Measurements from ENCODE around the gene SENP1.

Gene SENP1

DNA sequence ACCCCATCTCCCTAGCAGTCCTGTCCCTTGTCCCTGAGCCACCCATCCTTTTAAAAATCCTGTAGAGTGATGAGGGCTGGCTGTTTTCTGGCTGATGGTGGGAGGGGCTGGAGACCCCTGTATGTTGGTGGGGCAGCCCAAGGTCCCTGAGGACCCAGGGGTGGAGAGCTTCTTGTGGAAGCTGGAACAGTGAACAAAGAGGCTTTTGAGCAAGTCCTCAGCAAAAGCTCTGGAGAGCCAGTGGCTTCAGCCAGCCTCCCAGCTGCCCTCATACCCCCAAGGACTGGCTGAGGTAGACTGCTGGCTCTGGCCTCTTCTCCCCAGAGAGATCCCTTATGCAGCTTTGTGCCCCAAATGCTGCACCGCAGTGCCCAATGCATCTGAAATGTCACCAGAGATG lies 72.4 kb downstream of the SENP1 start:
- no peak for FAIRE-seq

DNA sequence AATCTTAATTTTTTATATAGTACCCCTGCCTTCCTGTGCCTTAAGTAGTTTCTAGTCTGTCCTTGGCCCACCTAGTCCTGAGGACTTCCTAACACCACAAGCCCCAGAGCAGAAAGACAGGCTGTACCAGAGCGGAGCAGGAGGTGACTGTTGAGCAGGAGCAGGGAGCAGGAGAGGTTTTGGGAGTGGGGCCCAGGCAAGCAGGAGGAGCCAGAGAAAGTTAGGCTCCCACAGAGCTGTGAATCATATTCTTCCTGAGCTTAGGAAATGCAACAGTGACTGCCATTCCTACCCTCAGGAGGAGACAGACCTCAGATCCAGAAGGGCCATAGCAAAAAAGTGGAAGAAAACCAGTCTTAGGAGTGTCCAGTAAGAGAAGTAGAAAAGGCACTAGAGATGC lies 73.3 kb downstream of the SENP1 start:
- FAIRE-seq = no peak

DNA sequence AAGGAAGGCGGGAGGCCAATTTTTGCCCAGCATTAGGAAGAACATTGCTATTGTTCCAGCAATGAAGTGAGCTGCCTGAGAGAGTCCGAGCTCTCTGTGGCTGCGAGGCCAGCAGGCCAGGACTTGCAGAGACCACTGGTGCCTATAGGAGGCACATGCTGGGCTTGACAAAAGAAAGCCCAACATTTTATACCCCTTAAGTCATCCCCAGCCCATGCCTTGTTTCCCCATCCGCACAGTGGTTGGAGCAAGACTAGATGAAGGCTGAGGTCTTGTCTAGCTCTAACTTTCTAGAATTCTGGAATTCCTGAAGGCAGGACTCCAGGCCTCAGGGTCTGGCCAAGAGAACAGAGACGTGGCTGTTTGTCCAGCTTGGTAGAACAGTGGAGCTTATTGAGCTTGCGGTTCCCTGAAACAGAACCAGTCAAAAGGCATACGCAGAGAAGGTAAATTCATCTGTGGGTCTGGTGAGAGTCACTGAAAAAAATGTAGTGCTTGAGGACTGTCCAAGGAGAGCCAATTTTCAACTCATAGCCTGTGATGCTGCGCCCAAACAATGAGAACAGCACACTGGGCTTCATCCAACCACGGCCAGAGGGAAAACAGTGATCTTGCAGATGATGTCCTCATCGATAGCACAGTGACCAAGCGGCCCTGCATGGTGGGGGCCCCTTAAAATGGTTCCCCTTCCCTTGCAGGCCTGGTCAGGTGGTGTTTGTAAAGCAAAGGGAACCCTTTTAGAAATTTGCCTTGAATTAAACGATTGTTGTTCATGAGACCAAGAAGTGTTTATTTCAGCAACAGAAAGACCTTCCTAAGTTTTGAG lies 74.5 kb downstream of the SENP1 start:
- no peak for FAIRE-seq

DNA sequence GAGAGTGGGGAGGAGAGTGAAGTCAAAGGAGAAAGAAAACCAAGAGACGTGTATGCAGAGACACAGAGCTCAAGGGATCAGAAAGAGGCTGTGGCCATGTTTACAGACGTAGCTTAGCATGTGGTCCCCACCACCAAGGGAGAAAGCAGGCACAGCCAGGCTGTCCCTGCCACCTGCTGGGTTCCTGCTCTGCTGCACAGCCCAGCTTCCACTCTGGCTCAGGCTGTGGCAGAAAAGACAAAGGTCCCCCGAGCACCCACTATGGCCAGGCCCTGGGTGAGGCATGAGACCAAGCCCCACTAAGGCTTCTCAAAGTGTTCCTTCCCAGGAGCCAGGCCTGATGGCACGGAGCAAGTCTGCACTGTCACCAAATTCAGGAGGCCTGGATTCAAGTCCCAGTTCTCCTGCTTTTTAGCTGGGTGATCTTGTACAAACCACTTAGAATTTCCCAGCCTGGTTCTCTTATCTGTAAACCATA lies 75.7 kb downstream of the SENP1 start:
- FAIRE-seq = no peak

DNA sequence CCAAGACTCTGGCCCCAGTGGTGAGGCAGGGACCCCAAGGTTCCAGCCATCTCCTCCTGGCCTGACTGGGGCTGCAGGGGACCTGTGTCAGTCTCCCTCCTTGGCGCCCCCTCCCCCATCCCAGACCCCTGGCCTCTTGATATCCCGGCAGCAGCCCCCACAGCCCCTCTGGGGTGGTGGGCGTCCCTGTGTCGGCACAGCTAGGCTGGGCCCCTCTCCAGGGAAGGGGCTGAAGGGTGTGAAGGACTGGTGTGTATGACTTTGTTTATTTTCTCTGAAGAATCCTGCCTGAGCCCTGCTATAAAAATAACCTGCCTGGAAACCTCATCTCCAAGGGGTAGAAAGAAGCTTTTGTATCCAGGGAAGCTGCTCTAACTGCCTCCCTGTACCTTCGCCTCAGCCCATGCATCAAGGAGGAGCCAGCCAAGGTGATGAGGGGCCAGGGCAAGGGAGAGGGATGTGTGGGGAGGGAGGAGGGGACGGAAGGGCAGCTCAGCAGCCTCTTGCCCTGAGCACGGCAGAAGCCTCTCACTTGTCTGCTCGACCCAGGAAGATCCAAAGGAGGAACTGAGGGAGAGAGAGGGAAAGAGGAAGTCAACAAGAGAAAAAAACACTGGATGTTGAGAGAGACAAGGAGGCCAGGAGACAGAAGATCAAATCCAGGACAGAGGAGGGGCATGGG lies 76.2 kb downstream of the SENP1 start:
- no peak for FAIRE-seq

DNA sequence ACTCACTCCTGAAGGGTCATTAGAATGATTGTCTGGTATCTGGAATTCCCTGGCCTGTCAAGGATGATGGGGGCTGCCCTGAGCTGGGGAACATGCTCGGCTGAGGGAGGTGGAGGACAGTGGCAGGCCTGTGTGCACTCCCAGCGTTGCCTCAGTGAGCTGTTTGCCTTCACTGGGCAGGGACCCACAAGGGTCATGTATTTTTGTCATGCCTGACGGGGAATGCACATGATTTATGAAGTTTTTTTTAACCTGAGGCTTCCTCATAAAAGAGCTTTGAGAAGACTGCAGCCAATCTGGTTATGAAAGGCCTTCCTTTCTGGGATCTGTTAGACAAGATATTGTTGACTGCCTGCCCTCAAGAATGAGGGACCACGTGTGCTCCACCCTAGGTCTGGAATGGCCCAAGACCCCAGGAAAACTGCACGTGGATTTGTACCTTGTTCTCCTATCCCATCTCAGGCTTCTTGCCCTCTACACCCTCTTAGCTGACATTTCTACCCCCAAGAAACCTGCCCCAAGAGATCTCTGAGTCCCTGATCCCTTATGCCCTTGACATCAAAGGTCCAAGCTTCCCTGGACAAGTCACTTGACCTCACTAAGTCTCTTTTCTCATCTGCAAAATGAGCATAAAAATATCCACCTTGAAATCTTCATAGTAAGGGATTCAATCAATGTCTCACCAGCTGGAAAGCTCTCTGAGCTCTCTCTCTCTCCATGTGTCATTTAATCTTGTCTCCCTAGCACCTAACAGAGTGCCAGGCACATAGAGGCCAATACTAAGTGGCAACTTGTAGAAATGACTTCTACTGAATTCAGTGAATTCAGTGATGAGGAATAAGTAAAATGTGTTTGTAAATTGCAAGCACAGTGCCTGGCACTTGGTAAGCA lies 77.1 kb downstream of the SENP1 start:
- FAIRE-seq = no peak

DNA sequence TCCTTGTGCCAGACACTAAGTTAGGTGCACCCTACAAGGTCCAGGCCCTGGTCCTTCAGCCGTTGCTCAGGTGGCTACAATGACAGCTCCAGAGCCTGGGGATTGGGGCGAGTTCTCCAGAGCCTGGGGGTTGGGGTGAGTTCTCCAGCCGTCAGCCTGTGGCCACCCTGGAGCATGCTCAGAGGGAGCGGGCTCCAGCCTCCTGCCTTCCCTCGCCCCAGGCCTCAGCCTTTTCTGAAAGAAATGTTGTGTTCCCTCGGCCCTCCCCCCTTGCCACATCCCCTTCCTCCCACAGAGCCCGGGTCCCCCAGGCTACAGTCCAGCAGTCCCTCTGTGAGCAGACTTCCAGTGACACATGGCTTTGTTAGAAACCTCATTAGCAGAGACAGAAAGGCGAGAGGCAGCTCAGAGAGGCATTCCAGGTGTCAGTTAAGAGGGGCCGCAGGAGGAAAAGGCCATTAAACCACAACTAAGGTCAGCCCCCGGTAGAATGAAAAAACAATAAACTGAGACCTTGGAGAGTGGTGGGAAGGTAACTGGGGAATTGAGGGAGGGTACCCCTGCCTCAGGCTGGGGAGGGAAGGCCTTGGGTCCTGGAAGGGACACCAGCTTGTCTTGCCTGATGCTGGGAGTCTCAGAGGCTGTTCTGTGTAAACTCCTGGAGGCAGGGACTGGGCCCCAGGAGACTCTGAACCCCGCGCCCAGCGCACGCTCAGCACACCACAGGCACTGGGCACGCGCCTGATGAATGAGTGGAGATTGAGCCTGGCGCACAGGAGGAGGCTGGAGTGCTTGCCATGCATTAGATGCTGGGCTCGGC lies 78.5 kb downstream of the SENP1 start:
- FAIRE-seq = no peak

DNA sequence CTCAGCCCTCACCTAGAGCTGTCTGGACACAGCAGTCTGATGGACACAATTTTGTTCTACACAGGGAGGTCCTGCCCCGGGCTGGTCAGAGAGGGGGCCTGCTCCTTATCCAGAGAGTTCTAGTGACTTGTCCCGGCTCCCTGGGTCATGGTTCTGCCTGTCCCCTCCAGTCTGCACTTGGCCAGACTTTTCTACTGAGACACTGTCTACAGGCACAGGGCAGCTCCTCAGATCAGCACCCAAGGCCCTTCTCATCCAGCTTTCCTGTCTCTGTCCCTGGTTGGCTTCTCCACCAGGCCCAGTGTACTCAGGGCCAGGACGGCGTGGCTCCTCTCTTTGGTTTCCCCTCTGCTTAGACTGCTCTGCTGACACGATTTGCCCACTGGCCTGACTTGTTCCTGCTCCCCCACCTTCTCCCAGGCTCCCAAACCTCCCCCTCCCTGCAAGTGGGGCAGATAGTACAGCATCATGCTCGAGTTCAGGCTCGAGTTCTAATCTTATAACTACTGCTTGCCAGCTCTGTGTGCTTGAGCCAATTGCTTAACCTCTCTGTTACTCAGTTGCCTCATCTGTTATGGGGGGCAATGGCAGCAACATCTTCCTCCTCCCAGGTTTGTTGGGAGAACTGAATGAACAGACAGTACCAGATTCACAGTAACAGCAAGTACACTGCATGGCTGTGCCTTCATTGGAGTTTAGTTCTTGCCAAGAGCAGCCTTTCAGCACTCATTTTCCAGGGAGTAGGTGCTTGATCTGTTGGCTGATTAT lies 79.6 kb downstream of the SENP1 start:
- no peak for FAIRE-seq

DNA sequence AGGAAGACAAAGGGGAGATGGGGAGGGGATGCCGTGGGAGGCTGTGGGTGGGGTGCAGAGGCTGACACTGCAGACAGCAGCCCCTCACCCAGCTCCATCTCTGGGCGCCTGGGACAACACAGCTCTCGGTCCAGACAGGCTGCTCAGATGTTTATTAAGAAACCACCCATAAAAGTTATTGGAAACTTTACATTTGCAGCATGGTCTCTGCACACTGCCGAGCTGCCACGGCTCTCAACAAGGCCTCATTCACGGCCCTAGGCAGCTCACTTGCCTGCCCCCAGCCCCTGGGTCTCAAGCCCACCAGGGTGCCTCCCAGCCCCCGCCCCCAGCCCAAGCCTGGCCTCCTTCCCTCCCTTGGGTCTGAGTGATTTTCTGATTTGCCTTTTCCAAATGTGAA lies 80.6 kb downstream of the SENP1 start:
- FAIRE-seq = no peak

DNA sequence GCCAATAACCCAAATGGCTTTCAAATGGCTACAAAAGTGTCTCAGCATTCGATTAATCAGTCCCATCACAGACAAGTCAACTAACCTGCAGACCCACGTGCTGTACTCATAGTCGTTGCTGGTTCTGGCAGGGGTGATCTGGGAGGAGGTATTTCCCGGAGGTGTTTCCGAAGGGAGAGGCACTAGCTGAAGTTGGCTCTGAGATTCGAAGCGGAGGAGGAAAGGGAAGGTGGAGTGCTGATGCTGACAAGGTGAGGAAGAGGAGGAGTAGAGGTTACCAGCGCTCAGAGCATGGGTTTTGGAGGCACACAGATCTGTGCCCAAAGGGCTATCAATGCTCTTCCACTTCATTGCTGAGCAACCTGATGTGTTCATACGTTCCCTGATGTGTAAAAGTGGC lies 81.1 kb downstream of the SENP1 start:
- no peak for FAIRE-seq

DNA sequence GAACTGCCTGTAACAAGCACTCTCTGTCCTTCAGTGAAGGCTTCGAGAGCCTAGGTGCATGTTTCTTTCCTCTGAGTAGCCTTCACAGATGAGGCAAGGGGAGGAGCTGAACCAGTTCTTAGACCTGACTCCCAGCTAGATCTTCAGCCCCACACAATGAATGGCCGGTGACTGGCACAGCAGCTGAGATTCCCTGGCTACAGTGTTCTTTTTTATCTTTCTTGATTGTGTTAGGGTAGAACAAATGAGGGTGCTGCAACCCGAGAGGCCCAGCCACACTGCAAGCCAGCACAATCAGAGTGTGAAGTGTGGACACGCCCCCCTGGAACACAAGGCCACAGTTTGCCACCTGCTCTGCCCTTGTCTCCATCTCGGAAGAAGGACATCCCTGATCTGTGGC lies 82.5 kb downstream of the SENP1 start:
- no peak for FAIRE-seq

DNA sequence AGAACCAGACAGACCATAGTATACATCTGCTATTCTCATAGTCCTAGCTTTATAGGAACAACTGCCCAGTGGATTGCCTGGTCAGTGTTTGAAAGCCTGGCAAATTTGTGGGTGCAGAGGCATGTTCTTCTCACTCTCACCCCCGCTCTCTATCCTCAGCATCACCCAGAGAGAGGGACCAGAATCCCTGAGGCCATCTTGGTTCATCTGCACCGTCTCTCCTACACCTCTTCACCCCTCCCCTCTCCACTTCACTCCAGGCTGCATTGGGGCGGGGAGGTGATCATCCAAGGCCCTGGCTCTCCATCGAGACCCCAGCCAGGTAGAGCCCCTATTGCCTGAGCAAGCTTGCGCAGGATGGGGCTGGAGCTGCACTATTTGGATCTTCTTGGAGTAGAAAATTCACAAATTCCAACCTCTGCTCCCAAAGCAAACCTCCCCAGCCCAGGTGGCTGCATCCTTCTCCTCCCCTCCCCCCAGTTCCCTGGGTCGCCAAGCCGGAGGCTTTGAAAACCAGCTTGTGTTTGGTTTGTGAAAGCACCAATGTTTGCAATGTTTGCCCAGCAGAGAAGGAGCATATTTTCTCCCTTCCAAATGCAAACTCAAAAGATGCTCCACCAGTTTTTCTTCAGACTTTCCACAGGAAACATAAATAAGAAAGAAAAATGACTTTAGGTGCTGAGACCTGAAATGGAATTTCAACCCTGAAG lies 83.0 kb downstream of the SENP1 start:
- no peak for FAIRE-seq

DNA sequence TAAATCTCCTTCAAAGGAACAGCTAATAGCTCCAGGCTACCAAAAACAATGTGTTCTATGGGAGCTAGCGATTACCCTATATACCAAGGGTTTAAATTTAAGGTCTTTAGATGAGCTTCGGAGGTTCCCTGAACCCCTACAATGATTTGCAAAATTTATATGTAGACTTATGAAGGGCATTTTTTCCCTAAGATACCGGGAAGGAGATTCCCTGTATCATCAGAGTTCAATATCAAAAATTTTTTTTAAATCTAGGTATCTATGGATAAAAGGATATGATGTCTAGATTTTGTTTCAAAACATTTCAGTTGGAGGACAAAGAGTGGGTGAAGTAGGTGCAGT lies 83.7 kb downstream of the SENP1 start:
- FAIRE-seq = no peak

DNA sequence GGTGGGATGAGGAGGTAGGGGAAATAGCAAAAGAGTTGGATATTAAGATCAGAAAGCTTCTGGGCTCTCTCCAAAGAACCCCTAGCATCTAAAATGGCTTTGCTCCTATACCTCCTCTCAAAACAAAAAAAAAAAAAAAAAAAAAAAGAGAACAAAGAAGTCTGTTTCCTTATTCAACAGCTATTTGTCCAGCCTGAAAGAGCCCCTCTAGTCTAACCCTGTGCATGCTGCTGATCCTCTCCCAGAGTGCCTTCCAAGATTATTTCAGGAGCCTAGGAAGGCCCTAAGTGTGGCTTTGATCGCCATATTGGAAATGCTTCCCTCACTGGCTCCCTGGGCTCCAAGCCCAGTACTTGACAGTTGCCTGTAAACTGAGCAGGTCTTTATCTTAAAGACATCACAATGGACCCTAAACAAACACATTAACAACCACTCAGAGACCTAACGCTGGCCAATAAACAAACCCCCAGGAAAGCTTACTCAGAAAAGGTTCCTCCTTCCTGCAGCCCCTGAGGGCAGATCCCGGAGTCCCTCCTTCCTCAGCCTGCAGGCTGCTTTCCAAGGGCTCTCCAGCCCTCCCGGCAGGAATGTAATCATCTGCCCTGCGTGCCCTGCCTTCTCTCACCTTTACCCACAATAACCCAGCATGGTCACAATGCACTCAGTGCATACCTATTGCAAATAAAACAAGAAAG lies 84.2 kb downstream of the SENP1 start:
- FAIRE-seq = no peak

DNA sequence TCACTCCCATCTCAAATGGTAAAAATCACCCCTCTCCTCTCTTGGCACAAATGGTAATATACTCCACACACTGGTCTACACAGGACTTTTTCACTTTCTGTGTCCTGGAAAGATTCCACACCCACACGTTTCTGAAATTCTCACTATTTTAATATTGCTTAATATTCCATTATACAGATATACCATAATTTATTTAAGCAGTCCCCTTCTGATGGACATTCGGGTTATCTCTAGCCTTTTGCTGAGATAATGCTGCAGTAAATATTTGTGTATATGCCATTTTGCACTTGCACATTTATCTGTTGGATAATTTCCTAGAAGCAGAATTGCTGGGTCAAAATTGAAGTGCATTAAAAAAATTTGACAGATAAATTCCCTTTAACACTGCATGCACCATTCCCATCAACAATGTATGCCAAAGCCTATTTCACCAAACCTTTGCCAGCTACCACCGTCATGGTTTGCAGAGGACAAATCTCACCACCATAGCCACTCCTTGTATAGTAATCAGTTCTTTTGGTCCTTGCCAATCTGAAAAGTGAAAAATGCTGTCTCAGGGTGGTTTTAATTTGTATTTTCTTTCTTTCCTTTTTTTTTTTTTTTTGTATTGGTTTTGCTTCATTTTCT lies 86.1 kb downstream of the SENP1 start:
- FAIRE-seq = no peak

DNA sequence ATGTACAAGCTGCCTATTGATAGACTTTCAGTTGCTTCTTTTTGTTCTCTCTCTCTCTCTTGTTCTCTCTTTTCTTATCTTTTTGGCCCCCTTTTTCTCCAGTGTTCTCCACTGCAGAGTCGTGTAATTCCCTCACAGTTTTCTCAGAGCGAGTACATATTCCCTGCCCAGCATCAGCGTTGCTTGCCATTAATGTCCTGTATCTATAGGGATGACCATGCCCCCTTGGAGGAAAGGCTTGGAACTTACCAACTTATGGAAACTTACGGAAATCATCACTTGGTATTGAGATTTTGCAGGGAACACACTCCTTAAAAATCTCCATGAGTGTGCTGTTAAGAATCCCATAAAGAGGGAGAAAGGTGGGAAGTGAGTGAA lies 87.3 kb downstream of the SENP1 start:
- no peak for FAIRE-seq

DNA sequence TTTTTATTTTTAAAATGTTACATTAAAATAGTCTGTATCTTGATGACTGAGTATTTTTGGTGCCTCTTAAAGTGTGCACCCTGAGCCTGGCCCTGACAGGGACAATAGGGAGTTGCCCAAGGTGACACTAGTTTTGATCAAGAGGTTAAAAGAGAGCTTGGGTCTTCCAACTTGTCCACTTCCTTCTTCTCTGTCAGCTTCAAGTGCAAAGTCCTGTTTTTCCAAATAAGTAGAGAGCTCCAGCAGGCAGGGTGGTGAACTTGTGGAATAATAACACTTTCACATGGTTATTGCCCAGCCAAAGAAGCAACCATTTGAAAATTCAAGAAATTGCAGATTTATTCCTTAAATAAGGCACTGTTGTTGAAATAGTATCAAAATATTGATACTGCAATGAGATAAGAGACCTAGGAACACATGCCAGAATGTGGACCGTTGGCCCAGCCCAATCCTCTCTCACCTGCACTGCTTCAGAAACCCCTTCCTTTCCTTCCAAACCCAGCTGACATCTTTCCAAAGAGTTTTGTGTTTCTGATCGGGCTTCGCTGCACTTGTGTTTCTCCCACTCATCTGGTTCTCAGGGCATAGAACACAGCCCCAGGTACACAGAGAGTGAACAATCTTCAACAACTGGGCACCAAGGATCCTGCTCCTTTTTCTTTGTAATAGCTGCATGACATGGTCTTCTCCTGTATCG lies 87.8 kb downstream of the SENP1 start:
- FAIRE-seq = no peak

DNA sequence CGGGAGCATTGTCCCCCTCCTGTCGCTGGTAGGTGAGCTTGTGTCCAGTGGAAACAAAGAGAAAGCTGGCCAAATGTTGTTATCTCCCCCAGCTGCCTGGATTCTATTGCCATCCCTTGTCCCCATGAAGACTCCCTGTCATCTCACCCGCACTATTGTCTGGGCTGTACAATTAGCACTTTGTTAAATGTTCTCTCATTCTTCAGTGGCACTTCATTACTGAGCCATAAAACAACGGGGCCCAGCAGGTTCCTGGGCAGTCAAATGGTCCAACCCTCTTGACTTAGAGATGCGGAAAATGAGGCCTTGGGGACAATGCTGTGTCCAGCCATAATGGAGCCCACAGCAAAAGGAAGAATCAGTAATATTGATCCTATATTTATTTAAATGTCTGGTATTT lies 88.4 kb downstream of the SENP1 start:
- FAIRE-seq = no peak

DNA sequence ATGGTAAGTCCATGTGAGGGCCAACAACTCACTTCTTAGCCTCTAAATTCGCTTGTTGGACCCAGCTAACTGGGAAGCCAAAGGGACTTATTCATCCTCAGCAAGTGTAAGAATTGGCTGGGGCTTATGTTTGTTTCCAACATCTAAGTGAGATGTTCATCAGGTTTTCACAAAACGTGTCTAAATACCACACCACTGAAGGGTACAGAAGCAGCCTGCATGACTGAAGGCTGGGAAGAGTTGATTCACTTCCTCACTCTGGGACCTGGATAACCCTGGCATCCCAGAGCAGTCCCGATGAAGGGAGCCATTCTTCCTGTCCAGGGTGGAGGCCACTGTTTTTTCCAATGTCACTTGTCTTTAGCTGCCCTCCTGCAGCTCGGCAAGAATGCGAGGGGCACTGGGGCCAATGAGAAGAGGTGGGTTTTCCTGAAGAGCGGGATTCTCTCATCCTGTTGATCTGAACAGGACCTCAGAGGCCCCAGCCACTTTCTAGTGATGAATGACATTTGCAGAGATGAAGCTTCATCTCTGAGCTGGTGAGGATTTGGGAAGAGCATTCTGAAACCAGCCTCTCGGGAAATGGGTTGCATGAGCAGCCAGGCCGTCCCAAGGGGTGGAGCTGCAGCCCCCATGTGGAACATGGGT lies 89.4 kb downstream of the SENP1 start:
- no peak for FAIRE-seq
